ENCODE data around the gene OTUD6A.

The OTUD6A gene, protein sequence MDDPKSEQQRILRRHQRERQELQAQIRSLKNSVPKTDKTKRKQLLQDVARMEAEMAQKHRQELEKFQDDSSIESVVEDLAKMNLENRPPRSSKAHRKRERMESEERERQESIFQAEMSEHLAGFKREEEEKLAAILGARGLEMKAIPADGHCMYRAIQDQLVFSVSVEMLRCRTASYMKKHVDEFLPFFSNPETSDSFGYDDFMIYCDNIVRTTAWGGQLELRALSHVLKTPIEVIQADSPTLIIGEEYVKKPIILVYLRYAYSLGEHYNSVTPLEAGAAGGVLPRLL

DNA sequence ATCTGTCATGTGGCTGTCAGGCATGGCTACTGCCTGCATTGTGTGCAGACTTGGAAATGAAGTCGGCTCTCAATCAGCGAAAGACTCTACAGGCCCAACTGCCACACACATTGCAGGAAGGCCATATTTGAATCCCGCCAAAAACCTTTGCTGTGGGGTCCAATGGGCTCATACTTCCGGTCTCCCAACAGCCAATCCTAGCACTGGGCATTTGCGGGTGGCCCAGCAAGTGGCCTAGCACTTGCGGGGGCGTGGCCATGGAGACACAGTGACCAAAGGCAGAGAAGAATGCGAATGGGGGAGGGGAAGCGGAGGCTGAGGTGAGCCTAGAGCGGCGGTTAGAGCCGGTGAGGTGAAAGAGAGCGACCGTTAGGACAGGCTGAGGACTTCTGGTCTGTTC lies at the start of gene OTUD6A:
TSS of gene OTUD6A (plus strand) at position 382 of the 400 bp plus-strand sequence. CDS start 68 bp downstream, outside the sequence.
- no peak for DNase-seq

DNA sequence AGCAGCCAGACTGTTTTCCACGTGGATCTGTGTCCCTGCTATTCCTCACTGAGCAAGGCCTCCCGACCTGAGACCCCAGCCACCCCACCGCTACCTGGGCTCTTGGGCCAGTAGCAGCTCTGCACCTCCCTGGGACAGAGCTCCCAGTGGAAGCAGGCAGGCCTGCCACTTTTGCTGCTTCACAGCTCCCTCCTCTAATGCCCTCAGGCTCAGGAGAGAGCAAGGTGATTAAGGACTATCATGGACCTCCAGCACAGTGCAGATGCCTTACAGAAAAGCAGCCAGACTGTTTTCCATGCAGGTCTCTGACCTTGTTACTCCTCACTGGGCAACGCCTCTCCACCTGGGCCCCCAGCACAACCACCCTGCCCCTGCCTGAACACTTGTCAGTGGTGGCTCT lies 49.5 kb upstream of the OTUD6A start:
- DNase-seq = no peak

DNA sequence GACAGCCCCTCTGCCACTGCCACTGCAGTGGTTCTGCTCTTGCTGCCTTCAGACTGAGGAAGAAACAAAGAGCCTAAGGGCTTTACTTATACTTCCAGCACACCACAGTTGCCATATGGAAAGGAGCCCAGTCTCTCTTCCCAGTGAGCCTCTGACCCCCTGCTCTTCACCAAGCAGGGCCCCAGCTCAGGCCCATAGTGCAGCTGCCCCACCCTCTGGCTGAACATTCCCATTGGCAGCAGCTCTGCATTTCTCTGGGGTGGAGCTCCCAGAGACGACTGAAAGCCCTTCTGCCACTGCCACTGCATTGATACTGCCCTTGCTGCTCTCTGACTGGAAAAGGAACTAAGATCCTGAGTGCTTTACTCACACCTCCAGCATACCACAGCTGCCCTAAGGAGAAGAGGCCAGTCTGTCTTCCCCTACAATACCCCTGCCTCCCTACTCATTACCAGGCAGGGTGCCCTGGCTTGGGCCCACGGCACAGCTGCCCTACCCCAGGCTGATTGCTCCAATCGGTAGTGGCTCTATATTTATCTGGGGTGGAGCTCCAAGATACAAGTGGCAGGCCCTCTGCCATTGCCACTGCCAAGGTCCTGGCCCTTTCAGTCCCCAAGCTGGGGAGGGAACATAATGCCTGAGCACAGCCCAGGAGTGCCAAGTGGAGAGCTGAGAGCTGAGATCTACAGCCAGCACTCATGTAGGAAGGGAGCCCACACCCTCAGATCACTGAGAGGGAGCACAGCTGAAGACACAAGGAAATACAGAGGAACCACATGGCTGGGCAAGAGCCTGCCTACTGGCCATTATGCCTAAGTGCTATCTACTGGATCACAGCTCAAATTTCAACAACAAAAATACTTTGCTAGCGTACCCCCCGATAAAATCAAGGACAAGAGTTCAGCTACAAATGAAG lies 48.5 kb upstream of the OTUD6A start:
- DNase-seq = no peak

DNA sequence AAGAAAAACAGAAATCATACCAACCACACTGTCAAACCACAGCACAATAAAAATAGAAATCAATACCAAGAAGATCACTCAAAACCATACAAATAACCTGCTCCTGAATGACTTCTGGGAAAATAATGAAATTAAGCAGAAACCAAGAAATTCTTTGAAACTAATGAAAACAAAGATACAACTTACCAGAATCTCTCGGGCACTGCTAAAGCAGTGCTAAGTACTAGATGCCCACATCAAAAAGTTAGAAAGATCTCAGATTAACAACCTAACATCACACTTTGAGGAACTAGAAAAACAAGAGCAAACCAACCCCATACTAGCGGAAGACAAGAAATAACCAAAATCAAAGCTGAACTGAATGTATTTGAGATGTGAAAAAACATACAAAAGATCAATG lies 45.7 kb upstream of the OTUD6A start:
- DNase-seq = no peak

DNA sequence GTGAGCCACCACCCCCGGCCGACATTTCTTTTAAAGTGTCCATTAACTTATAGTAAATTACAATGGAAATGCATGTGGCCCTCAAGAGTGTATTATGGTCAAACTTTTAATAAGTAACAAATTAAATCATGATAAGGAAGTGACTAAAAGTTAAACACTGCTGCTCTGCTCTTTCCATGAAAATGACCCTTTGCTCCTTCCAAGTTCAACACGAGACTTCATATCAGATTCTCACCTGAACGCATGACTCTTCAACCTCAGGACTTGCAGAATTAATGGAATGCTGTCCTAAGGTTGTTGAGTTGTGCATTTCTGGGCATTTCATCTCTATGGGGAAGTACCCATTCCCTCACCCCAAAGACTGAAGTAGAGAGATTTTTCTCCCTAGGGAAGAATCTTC lies 39.6 kb upstream of the OTUD6A start:
- no peak for DNase-seq

DNA sequence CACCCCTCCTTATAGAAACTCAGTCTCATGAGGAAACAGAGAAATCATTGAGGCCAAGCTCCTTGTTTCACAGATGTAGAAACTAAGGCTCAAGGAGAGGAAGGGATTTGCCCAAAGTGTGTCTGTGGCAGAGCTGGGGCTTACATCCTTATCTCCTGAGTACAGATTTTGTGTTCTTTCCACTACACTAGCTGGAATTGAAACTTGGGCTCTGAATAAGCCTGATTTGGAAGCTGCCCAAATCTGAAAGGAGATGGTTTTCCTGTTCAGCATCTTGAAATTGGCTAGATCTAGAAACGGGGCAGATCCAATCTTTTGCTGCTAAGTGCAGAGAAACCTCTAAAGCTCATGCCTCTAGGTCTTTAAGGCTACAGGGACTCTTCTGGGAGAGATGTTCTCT lies 36.8 kb upstream of the OTUD6A start:
- no peak for DNase-seq

DNA sequence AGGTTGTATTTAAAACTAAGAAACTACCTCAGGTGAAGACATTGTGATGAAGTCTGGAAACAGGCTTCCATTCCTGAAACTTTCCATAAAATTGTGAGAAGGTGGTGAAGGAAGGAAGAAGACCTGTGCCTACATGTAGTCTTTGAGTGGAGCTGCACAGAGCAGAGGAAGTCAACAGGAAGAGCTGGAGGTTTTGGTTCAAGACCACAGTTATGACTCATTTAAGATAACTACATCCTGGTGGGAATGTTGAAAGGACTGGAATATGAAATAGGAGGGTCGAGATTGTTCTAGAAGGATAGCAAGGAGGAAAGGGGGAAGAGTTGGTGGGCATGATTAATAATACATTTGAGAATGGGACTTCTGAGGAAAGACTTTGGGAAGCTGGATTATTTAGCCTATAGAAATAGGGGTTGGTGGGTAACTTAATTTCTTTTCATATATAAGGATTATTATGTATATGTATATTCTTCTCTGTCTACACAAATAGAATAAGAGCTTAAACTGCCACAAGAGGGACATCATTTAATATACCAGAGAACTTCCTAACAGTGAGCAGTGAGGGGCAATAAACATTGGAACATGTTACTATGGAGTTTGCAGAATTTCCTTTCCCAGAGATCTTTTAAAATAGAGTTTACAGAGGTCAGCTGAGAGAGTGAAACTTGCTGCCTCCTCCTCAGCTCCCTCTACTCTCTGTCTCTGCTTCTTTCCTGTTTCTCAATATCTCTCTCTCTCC lies 36.0 kb upstream of the OTUD6A start:
- DNase-seq = no peak

DNA sequence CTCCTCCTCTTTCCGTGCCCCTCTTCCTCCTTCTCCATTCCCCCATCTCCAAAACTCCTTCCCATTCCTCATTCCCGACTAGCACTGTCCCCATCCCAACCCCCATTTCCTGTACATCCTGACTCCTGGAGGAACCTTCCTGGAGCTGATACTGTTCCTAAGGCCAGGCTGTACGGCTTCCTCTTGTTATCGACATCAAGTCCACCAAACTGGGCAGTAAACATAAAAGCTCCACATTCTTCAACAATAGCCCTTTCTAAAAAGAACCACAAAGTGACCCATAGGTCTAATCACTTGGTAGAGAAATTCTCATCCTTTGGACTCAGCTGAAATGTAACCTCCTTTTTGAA lies 35.4 kb upstream of the OTUD6A start:
- DNase-seq = no peak

DNA sequence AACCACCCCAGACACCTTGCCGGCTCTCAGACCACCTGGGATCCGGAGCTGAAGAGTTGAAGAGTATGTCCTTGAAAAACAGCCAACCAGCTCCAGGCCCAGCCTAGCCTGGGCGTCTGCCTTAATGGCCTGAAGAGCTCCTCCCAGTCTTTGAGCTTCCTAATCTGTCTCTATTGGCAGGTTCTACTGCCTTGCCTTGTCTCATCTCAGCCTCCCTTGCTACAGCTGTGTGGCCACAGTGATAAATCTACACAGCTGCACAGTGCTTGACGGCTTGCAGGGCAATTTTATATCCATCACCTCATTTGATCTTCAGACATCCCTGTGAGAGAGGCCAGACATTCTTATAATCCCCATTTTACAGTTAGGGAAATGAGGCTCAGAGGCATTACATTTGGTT lies 32.4 kb upstream of the OTUD6A start:
- no peak for DNase-seq

DNA sequence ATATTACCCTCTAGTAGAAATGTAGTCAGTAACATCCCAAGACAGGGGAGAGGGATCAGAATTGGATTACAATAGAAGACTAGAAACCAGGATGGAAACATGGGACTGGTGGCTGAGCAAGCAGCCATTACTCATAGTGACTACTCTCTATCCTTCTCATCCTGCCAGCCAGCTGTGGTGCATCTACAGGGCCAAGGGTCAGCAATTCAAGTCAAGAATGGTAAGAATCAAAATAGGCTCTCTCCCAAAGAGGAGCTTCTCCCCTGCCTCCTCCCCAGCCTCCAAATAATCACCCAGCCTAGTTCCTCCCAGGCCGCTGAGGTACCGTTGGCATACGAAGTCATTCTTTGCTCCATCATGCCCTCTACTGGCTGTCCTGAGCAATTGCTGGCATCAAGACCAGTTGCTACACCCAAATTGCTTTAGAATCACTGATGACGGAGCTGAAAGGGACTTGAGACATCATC lies 31.9 kb upstream of the OTUD6A start:
- DNase-seq = no peak

DNA sequence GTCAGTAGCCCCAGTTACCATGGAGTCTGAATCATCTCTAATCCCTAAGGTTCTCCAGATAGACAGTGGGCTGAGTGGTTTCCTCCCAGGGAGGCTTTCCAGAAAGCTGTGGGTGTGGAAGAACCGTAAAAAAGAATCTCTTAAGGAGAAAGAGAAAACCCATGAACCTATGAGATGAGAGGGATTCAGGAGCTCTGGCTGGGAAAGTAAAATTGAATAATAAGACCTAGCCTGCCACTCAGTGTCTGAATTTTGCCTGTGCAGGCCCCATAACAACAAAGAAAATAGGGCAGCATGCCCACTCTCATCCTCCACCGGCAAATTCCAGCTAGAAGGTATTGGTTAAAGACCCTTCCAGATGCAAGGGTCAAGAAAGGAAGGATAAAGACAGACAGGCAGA lies 29.5 kb upstream of the OTUD6A start:
- DNase-seq = no peak

DNA sequence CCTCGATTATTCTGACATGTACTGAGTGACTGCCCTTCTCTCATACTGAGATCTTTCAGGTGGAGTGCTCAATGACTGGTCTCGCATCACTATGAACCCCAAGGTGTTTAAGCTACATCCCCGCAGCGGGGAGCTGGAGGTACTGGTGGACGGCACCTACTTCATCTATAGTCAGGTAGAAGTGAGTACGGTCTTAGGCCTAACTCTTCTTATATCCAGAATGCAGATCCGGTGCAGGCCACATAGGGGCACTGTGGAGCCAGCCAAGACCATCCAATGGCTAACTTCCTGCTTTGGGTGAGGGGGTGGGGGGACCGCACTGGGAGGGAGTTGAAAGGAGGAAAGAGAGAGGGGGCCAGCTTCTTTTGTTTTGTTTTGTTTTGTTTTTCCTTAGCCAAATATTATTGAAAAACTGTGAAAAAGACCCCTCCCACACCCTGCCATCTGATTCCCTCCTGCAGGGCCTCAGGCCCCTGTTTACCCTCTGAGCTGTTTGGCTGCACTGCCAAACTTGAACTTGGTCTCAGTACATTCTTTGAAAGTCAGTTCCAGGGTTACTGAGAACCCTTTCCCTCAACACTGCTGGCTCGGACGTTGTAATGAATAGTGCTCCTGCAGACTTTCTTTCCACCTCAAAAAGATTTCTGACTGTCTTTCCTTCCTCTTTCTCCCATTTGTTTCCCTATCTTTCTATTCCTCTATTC lies 28.8 kb upstream of the OTUD6A start:
- DNase-seq = no peak

DNA sequence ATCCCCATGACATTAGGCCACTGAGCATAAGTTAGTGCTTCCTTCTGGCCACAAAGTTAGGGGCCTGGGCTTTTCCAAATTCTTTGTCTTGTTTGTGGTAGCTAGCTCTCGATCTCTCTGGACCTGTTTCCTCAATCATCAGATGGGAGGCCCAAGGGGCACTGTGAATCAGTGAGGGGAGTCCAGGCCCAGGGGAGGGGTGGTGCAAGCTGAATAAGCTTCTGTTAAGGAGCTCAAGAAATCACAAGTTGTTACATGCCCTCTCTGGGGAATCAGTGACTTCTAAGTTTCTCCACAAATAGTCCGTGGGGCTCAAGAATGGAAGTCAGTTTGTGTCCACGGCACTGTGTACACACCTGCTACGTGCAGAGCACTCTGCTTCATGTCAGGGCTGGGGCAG lies 27.6 kb upstream of the OTUD6A start:
- DNase-seq = no peak

DNA sequence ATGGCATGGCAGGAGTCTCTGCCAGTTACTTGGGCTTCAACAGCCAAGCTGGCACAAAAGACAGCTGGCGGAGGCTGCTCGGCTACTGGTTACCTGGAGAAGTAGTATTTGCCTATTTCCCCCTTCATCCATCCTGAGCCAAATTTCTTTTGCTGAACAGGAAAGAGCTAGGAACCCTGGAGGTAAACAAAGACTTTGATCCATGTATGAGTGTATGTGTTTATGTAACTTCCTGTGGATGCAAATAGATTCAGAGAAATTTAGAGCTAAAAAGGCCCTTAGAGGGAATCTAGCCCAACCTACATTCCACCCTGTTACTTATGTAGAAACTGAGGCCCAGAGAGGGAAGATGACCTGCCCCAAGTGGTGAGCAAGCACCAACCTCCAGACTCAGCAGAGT lies 23.7 kb upstream of the OTUD6A start:
- DNase-seq = no peak

DNA sequence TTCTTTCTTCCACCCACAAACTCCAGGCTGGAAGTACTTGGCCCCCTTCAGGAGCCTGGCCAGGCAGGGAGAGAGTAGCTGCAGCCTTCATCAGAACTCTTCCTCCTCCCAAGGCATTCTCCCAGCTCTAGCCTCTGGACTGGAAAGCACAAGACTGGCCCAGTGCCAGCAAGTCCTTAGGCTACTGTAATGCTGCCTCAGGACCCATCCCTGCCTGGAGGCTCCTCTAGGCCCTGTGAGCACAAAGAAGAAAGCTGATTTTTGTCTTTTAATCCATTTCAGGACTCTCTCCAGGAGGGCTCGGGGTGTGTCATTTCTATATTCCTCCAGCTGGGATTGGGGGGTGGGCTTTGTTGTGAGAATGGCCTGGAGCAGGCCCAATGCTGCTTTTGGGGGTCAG lies 23.3 kb upstream of the OTUD6A start:
- DNase-seq = no peak

DNA sequence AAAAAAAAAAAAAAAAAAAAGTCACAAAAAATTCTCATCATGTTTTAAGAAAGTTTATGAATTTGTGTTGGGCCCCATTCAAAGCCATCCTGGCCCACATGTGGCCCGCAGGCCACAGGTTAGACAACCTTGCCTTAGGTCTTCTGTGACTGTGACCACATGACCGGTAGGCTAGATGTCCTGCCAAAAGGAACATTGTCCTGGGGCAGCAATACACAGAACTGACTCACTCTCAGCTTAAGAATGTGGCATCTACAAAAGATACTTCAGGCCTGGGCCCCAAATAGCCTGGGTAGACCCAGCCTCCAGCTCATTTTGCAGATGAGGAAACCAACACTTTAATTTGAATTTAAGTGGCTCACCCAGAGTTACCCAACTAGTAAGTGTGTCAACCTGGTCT lies 22.5 kb upstream of the OTUD6A start:
- DNase-seq = no peak

DNA sequence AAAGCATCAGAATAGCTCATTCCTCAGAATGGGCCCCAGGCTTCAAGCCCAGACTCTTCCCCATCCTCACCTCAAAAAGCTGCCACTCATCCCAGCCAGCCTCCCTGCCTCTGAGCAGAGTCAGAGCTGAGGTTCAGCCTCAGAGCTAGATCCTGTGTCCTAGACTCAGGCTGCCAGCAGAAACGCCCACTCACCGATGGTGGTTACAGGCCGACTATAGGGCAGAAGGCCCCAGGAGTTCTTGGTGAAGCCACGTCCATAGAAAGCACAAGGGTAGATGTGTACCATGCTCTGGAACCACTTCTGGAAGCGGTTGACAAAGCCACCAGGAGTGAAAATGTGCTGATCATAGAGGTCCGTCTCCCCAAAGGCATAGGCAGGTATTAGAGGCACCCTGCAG lies 20.3 kb upstream of the OTUD6A start:
- no peak for DNase-seq

DNA sequence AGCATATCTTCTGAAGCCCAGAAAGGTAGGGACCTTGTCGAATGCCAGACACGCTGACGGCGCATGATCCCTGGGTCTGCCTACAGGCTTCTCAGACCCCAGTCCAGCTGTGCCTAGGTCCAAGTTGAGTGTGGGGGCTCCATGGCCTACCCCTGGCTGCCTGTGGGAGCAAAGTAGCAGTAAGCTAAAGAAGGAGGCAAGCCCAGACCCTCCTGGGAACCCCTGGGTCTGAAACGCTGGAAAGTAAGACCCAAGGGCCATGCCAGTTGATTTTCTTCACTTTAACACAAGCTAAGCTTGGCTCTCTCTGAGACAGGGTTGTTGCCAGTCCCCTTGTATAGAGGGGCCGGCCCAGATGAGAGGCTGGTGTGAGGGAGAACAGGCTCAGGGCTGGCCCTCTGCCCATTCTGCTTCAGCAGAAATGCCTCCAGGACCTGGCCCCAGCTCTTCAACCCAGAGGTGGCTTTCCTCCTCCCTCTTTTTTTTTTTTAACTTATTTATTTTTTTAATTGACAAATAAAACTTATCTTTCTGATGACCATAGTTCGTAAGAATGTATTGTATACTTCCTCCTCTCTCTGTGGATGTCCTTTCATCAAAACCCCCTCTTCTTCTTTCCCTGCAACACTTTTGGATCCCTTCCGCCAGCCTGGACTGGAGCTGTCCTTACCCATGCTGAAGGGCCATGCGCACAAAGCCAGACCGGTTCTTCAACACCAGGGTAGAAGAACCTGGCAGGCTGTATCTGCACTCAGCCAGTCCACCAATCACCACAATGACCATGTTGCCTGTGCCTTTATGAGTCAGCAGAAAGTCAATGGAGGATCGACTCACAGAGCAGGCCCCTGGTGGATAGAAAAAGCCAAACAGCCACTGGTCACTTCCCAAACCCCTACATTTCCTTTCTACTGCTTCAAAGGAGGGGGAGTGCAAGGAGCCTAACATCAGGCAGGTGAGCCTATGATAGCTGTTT lies 19.6 kb upstream of the OTUD6A start:
- no peak for DNase-seq

DNA sequence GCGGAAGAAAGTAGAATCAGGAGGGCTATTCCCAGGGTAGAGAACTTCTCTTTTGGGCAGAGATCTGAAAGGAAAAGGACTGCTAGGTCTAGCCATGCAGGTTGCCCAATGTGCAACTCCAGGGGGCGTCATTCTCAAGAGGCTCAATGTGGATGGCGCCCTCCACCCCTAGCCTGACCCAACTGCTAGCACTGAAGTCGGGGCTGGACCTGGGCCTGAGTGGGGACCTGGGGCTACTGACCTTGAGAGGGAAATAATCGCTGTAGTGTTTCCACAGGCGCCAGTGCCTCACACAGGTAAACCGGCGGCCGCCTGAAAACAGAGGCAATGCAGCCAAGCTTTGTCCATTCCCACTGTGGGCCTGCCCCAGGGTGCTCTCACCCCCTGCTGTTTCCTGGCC lies 18.6 kb upstream of the OTUD6A start:
- no peak for DNase-seq

DNA sequence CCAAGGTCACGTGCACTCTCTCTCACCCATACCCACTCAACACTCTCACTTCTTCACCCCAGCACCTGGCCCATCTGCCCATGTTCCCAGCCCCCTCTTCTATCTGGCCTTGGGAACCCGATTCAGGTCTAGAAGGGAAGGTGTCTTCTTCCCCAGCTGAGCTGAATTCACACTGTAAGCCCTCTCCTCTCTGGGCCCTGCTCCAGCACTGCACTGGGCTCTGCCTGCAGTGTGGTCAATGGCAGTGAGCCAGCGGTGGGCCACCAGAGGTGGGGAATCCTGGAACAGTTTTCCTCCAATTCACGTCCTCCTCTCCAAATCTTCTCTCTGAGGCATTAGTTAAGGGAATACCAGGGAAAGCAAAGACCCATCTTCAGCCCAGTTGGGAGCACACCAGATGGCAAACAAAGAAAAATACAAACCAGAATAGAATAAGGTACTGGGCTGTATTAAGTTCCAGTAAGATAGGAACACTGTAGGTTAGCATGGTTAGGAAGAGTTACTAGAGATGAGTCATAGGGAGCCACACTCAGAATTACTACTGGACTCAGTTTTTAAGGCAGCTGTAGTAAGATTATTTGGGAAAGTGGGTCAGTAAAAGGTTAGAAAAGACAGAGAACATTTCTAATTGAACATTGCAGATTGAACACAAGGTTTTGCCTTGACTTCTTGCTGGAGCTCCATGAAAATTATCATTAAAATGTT lies 17.6 kb upstream of the OTUD6A start:
- no peak for DNase-seq

DNA sequence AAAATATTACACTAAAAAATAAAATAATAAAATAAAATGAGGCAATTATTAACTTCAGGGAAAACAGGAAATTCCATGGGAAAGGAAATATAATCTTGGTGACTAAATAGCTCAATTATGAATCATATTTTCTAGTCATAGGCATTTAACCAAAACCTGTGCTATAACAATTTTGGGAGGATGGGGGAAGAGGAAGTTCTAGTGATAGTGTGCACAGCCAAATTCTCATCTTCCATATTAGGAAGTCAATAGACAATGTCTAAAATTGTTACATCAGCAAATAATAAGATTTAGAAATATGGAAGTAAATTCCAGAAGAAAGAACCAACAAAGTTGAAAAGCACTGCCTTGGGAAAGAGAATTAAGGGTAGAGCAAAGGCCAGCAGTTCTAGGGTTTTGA lies 15.3 kb upstream of the OTUD6A start:
- DNase-seq = no peak

All from NCI-H187 treated with DMSO at 0.1 percent for 48 hours (cell line).